ENCODE data around the gene CT45A10. TPM values are rescaled to one million over a fixed set of nuclear protein-coding genes. Genes with fewer than 3 reads are reported as not detected.
"Not testable (repeated sequence)": the region's sequence is repeated elsewhere in the genome, so short reads cannot be mapped to it uniquely, and the experiment has no call there.

The CT45A10 gene
- total RNA-seq (2022): not detected in 2 replicates
- not detected for Bru-seq, nascent RNA
- BruChase-seq, experiment 1, labeled RNA remaining after a 6-hour chase: not detected
- BruChase-seq, experiment 2, labeled RNA remaining after a 2-hour chase: not detected
- long read RNA-seq: 0 reads

GRCh38 chrX:135893294-135893817 is at the start of gene CT45A10, which contains the start of gene SAGE1:
CT45A10 (minus strand) TSS chrX:135893444; CDS start chrX:135885344, 8,100 bp downstream.
SAGE1 (plus strand) TSS chrX:135893716; CDS start chrX:135896243, 2,527 bp downstream.
- H3K27ac Mint-ChIP-seq (ENCODE audit: low read depth, unreplicated experiment): no peak within 1 kb of the TSS
- no peak for DNase-seq (ENCODE audit: unreplicated experiment)
- ChIA-PET CTCF (interaction anchor here (1.2 kb wide), 1 partner anchor 38 kb away, joined by 3 read pairs; no protein-coding TSS in a partner anchor), POLR2A (no interaction called here)
- H3K27me3 Mint-ChIP-seq (ENCODE audit: insufficient read depth, unreplicated experiment): peaks cover 3% of the 10 kb centered on the region
- intact Hi-C loops (cut with micrococcal nuclease): no loop called here
- H3K4me3 Mint-ChIP-seq (ENCODE audit: unreplicated experiment): no peak within 1 kb of the TSS
- no peak for TF ChIP-seq CTCF (IDR thresholded peaks at IDR 0.05; ENCODE audit: unreplicated experiment)
- H3K9me3 Mint-ChIP-seq (ENCODE audit: unreplicated experiment): no peaks in the 10 kb centered on the region
- no peaks in the 10 kb centered on the region for H3K4me1 Mint-ChIP-seq (ENCODE audit: insufficient read depth, unreplicated experiment)
- BruUV-seq (replicated peaks): no TSS peak
- H3K36me3 Mint-ChIP-seq (ENCODE audit: insufficient read depth, unreplicated experiment): no peaks in the 10 kb centered on the region

GRCh38 chrX:135931644-135932487 is 38.6 kb upstream of the CT45A10 start:
- no peaks in the 10 kb centered on the region for H3K36me3 Mint-ChIP-seq (ENCODE audit: insufficient read depth, unreplicated experiment)
- CTCF ChIA-PET: interaction anchor here (0.6 to 3.5 kb wide), 32 partner anchors 9 to 1854 kb away, joined by 3 to 26 read pairs (median 4); partner anchors contain the start of gene CT45A10
- BruUV-seq (replicated peaks): no TSS peak

GRCh38 chrX:135927897-135928296 is 34.7 kb upstream of the CT45A10 start:
- no peak overlapping the region for H3K4me3 Mint-ChIP-seq (ENCODE audit: unreplicated experiment)
- H3K9me3 Mint-ChIP-seq (ENCODE audit: unreplicated experiment): no peaks in the 10 kb centered on the region
- ChIA-PET CTCF (no interaction called here), POLR2A (interaction anchor here (0.6 kb wide), 1 partner anchor 11 kb away, joined by 3 read pairs; no protein-coding TSS in a partner anchor)
- H3K27me3 Mint-ChIP-seq (ENCODE audit: insufficient read depth, unreplicated experiment): peaks cover 75% of the 10 kb centered on the region
- DNase-seq (ENCODE audit: unreplicated experiment): no peak
- H3K36me3 Mint-ChIP-seq (ENCODE audit: insufficient read depth, unreplicated experiment): no peaks in the 10 kb centered on the region
- H3K27ac Mint-ChIP-seq (ENCODE audit: low read depth, unreplicated experiment): no peak overlapping the region
- intact Hi-C loops (cut with micrococcal nuclease): no loop called here
- H3K4me1 Mint-ChIP-seq (ENCODE audit: insufficient read depth, unreplicated experiment): no peaks in the 10 kb centered on the region
- BruUV-seq (replicated peaks): no TSS peak
- TF ChIP-seq CTCF (IDR thresholded peaks at IDR 0.05; ENCODE audit: unreplicated experiment): no peak

More at GRCh38 chrX:135931644-135932487, 38.6 kb upstream of the CT45A10 start:
- intact Hi-C loops (cut with micrococcal nuclease): loop anchor here (1.0 to 2.0 kb wide), 3 partner anchors 299 to 447 kb away; no protein-coding TSS in a partner anchor
- POLR2A ChIA-PET: no interaction called here
- no peaks in the 10 kb centered on the region for H3K4me1 Mint-ChIP-seq (ENCODE audit: insufficient read depth, unreplicated experiment)
- DNase-seq (ENCODE audit: unreplicated experiment): peak; percentile 62
- peaks cover 43% of the 10 kb centered on the region for H3K27me3 Mint-ChIP-seq (ENCODE audit: insufficient read depth, unreplicated experiment)
- no peak overlapping the region for H3K4me3 Mint-ChIP-seq (ENCODE audit: unreplicated experiment)
- TF ChIP-seq CTCF (IDR thresholded peaks at IDR 0.05; ENCODE audit: unreplicated experiment): peak; percentile 77
- no peaks in the 10 kb centered on the region for H3K9me3 Mint-ChIP-seq (ENCODE audit: unreplicated experiment)
- H3K27ac Mint-ChIP-seq (ENCODE audit: low read depth, unreplicated experiment): no peak overlapping the region

GRCh38 chrX:135923353-135923752 is 30.1 kb upstream of the CT45A10 start:
- Mint-ChIP-seq H3K9me3 (ENCODE audit: unreplicated experiment) (no peaks in the 10 kb centered on the region), H3K27ac (ENCODE audit: low read depth, unreplicated experiment) (no peak overlapping the region), H3K27me3 (ENCODE audit: insufficient read depth, unreplicated experiment) (peaks cover 71% of the 10 kb centered on the region), H3K4me3 (ENCODE audit: unreplicated experiment) (no peak overlapping the region), H3K36me3 (ENCODE audit: insufficient read depth, unreplicated experiment) (no peaks in the 10 kb centered on the region), H3K4me1 (ENCODE audit: insufficient read depth, unreplicated experiment) (no peaks in the 10 kb centered on the region)
- TF ChIP-seq CTCF (IDR thresholded peaks at IDR 0.05; ENCODE audit: unreplicated experiment): peak; percentile 17
- ChIA-PET POLR2A (no interaction called here), CTCF (interaction anchor here (0.8 to 2.0 kb wide), 6 partner anchors 8 to 269 kb away, joined by 3 to 16 read pairs (median 4); no protein-coding TSS in a partner anchor)
- DNase-seq (ENCODE audit: unreplicated experiment): peak; percentile 37
- intact Hi-C loops (cut with micrococcal nuclease): no loop called here
- no TSS peak for BruUV-seq (replicated peaks)

GRCh38 chrX:135920516-135920915 is 27.3 kb upstream of the CT45A10 start:
- BruUV-seq (replicated peaks); H3K27ac Mint-ChIP-seq (ENCODE audit: low read depth, unreplicated experiment); H3K9me3 Mint-ChIP-seq (ENCODE audit: unreplicated experiment); H3K4me3 Mint-ChIP-seq (ENCODE audit: unreplicated experiment); H3K4me1 Mint-ChIP-seq (ENCODE audit: insufficient read depth, unreplicated experiment); DNase-seq (ENCODE audit: unreplicated experiment); intact Hi-C loops (cut with micrococcal nuclease); H3K36me3 Mint-ChIP-seq (ENCODE audit: insufficient read depth, unreplicated experiment); POLR2A ChIA-PET: not testable (repeated sequence)
- CTCF ChIA-PET: interaction anchor here (0.6 to 1.6 kb wide), 3 partner anchors 10 to 550 kb away, joined by 3 to 10 read pairs (median 3); no protein-coding TSS in a partner anchor
- peaks cover 58% of the 10 kb centered on the region for H3K27me3 Mint-ChIP-seq (ENCODE audit: insufficient read depth, unreplicated experiment)

Data from MCF 10A (cell line).